Heart left ventricle (tissue), 16 donors: ENCODE data around the gene STAM. TPM values are rescaled to one million over a fixed set of nuclear protein-coding genes. Genes with fewer than 3 reads are reported as not detected.
A peak's percentile ranks its signal among the peaks of the same experiment; 100 is the strongest.

ENCODE experiments used
- ATAC-seq, 4 donors: fragments of 200-7000 bp; cut with Tn5 transposase; one replicate each; pipeline ENCODE4 v1.9.1; 2020 to 2022; ENCODE audit warnings: moderate library complexity in 4 of 4, mild to moderate bottlenecking in 3 of 4, moderate number of reproducible peaks in 1 of 4
- DNase-seq, 5 donors: peaks; one replicate each; pipeline ENCODE4 v3.0.0-alpha.2; 2020
- H3K27ac ChIP-seq, 12 donors: fragments of 200-600 bp; sonication (generic) in 4 of 12; one replicate each; pipeline versions ENCODE4 v1.5.0 to v1.8.0; 2016 to 2022; ENCODE audit warnings: mild to moderate bottlenecking in 2 of 12
- H3K27me3 ChIP-seq, 9 donors: fragments of 200-600 bp; sonication (generic) in 2 of 9; one replicate each; pipeline versions ENCODE4 v1.5.1 to v1.8.0; 2016 to 2022; ENCODE audit warnings: mild to moderate bottlenecking in 3 of 9
- H3K36me3 ChIP-seq, 9 donors: fragments of 200-600 bp; sonication (generic) in 2 of 9; one replicate each; pipeline versions ENCODE4 v1.5.0 to v1.8.0; 2018 to 2022; ENCODE audit warnings: mild to moderate bottlenecking in 2 of 9
- H3K4me1 ChIP-seq, 12 donors: fragments of 200-600 bp; sonication (generic) in 4 of 12; one replicate each; pipeline versions ENCODE4 v1.5.0 to v1.8.0; 2016 to 2022; ENCODE audit warnings: mild to moderate bottlenecking in 3 of 12
- H3K4me3 ChIP-seq, 12 donors: fragments of 200-600 bp; sonication (generic) in 4 of 12; one replicate each; pipeline versions ENCODE4 v1.5.0 to v1.8.0; 2017 to 2022; ENCODE audit warnings: mild to moderate bottlenecking in 9 of 12, moderate library complexity in 4 of 12
- H3K9me3 ChIP-seq, 12 donors: fragments of 200-600 bp; sonication (generic) in 4 of 12; one replicate each; pipeline versions ENCODE4 v1.5.0 to v1.8.0; 2016 to 2022; ENCODE audit warnings: mild to moderate bottlenecking in 1 of 12
- POLR2A ChIP-seq, 2 donors: fragments of 450-650 bp; IDR thresholded peaks; one replicate each; pipeline ENCODE4 v1.6.1; 2017; ENCODE audit warnings: antibody characterized with exemption in 2 of 2, mild to moderate bottlenecking in 2 of 2, moderate library complexity in 2 of 2
- WGBS, 4 donors: extraction: QIAGEN DNeasy Blood & Tissue Kit in 2 of 4; methylation state at CpG; one replicate each; pipeline versions ENCODE4 v1.1.5 to v1.1.7; 2013 to 2018; 5-methylcytosine and 5-hydroxymethylcytosine counted together
- intact Hi-C, 10 donors: fragments of 100-400 bp; cut with DNase I; formaldehyde crosslinking; loops; one replicate each; pipeline versions ENCODE4 v1.11.1 to v1.14.2; 2022
- polyA plus RNA-seq, 2 donors: library from polyadenylated mRNA; stranded (reverse); fragments of 200-250 nt; gene quantifications; one replicate each; pipeline ENCODE4 v1.2.3, GENCODE V29; 2013
- total RNA-seq, 9 donors: library from RNA; depleted of rRNA in 2 of 9; stranded (reverse); fragments of >200 nt in 2 of 9; fragmentation: NEBNext Ultra II Directional in 3 of 9; extraction: Animal tissue kit (Norgen Biotek cat#: 25700) in 3 of 9; gene quantifications; one replicate each; pipeline versions ENCODE4 v1.1.0 to v1.2.4, GENCODE V29; 2016 to 2023
- TF ChIP-seq, protein P1 (sequence below), 12 donors: fragments of 200-600 bp; sonication (generic) in 4 of 12; IDR thresholded peaks; one replicate each; pipeline versions ENCODE4 v1.5.0 to v1.8.0; 2018 to 2022; ENCODE audit warnings: antibody characterized with exemption in 12 of 12, mild to moderate bottlenecking in 5 of 12
- donor health status: ischemic (EF 13 %, LVEDD 7.1; RV severe dilation, severe dysfunction).
- donor health status: healthy with polysubstance abuse.
- donor health status: DM: no; HTN: yes; CAD: no.
- donor health status: DM: no; HTN: no; CAD: no.
- donor health status: ischemic (EF 25% LVEDD 6.9; RV normal size, moderate dysfunction).
- donor health status: ischemic (EF 25% LVEDD 5.7; RV mildly dilated, moderate dysfunction).
- donor health status: healthy.
- donor health status: DM: yes; HTN: yes; CAD: no.
- donor health status: ischemic (EF 35%, LVEDD 5.7; RV mildly dilated, moderate dysfunction).
- donor health status: nonischemic (EF 11% LVEDD 7.7; RV severe dilation, severe dysfunction).
- donor health status: DM: yes; HTN: yes; CAD: no.
- donor health status: PGD.
- donor health status: ischemic (EF 29% LVEDD 5.4; RV normal size, mild dysfunction).
- donor health status: nonischemic (EF 23%, LVEDD 6.1; RV moderate dilation, normal function).

The STAM gene
- total and polyA plus RNA-seq, 11 donors, result 10.9 to 40.0 (median 31.8) TPM

DNA sequence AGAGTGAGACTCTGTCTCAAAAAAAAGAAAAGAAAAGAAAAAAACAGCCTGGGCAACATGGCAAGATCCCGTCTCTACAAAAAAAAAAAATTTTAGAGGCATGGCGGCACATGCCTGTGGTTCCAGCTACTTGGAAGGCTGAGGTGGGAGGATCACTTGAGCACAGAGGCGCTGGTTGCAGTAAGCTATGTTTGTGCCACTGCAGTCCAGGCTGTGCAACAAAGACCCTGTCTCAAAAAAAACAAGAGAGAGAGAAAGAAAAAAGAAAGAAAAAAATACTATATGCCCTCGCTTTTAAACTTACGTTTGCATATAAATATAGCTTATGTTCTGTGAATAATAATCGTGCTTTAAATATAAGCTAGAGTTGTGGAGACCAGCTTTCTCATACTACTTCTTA is 38.0 kb upstream of the STAM start:
- H3K9me3 ChIP-seq, result no peaks in the 10 kb centered on the region
- intact Hi-C loops, result loop anchor here (2.0 to 10.0 kb wide), 8 partner anchors 136 to 631 kb away; no protein-coding TSS in a partner anchor
- ATAC-seq (no peak), DNase-seq (no peak)
- TF ChIP-seq, protein P1, sequence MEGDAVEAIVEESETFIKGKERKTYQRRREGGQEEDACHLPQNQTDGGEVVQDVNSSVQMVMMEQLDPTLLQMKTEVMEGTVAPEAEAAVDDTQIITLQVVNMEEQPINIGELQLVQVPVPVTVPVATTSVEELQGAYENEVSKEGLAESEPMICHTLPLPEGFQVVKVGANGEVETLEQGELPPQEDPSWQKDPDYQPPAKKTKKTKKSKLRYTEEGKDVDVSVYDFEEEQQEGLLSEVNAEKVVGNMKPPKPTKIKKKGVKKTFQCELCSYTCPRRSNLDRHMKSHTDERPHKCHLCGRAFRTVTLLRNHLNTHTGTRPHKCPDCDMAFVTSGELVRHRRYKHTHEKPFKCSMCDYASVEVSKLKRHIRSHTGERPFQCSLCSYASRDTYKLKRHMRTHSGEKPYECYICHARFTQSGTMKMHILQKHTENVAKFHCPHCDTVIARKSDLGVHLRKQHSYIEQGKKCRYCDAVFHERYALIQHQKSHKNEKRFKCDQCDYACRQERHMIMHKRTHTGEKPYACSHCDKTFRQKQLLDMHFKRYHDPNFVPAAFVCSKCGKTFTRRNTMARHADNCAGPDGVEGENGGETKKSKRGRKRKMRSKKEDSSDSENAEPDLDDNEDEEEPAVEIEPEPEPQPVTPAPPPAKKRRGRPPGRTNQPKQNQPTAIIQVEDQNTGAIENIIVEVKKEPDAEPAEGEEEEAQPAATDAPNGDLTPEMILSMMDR (IDR thresholded peaks at IDR 0.05), result no peak
- TF ChIP-seq POLR2A (IDR thresholded peaks at IDR 0.05), result no peak
- peaks cover 0 to 26% (median 0%) of the 10 kb centered on the region in 9 donors for H3K36me3 ChIP-seq
- WGBS, 4 donors, result 78 to 86% (median 79%) methylated on average over 6 of the region's 6 CpGs
- no peak overlapping the region for H3K27ac ChIP-seq
- no peaks in the 10 kb centered on the region for H3K27me3 ChIP-seq
- peaks cover 0 to 29% (median 10%) of the 10 kb centered on the region in 12 donors for H3K4me1 ChIP-seq
- no peak overlapping the region for H3K4me3 ChIP-seq

DNA sequence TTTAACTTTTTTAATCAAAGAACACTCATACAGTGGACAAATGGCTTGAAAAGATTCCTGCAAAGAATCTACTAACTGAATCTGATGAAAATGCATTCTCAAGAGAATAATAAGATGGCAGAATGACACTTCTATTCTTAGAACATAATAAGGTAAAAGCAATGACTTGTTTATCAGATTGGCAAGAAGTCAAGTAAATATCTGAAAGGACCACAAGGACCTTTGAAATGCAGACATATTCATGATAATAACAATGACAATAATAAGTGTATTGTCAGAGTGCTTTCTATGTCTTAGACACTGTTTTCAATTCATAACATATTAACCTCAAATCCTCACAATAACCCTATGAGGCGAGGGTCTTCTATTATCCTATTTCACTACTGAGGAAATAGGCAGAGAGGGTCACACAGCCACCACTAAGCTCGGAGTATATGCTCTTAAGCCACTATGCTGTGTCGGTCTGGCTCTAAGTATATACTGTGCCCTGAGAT is 37.4 kb upstream of the STAM start:
- H3K4me3 ChIP-seq, result no peak overlapping the region
- ATAC-seq, result no peak
- intact Hi-C loops, result loop anchor here (1.0 to 10.0 kb wide), 9 partner anchors 136 to 631 kb away; no protein-coding TSS in a partner anchor
- peaks cover 0 to 24% (median 0%) of the 10 kb centered on the region in 9 donors for H3K36me3 ChIP-seq
- H3K27ac ChIP-seq, result no peak overlapping the region
- WGBS, 4 donors, result 37 to 52% (median 50%) methylated on average over 3 of the region's 3 CpGs
- H3K4me1 ChIP-seq, result peaks cover 0 to 29% (median 10%) of the 10 kb centered on the region in 12 donors
- no peaks in the 10 kb centered on the region for H3K9me3 ChIP-seq
- H3K27me3 ChIP-seq, result no peaks in the 10 kb centered on the region
- TF ChIP-seq, protein P1 (IDR thresholded peaks at IDR 0.05), result no peak
- TF ChIP-seq POLR2A (IDR thresholded peaks at IDR 0.05), result no peak
- DNase-seq, result no peak

DNA sequence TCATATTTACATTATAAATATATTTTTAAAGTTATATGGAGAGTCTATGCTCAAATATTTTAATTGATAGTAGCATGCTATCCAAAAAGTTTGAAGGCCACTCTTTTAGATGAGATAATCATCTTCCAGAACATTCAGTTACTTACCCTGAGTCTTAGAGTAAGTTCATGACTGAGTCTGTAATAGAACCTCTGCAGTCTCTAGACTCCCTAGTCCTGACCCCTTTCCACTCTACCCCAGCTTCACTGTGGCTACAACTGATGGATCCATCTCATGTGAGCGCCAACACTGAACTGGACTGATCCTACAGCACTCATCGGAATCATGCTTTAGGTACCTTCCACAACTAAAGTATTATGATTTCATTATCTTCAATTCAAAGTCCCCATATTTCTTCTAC is 36.9 kb upstream of the STAM start:
- ATAC-seq, result peak in 1 of 4 donors; percentile 43
- no peak overlapping the region for H3K4me3 ChIP-seq
- WGBS, 4 donors, result 57 to 72% (median 66%) methylated on average over 2 of the region's 2 CpGs

DNA sequence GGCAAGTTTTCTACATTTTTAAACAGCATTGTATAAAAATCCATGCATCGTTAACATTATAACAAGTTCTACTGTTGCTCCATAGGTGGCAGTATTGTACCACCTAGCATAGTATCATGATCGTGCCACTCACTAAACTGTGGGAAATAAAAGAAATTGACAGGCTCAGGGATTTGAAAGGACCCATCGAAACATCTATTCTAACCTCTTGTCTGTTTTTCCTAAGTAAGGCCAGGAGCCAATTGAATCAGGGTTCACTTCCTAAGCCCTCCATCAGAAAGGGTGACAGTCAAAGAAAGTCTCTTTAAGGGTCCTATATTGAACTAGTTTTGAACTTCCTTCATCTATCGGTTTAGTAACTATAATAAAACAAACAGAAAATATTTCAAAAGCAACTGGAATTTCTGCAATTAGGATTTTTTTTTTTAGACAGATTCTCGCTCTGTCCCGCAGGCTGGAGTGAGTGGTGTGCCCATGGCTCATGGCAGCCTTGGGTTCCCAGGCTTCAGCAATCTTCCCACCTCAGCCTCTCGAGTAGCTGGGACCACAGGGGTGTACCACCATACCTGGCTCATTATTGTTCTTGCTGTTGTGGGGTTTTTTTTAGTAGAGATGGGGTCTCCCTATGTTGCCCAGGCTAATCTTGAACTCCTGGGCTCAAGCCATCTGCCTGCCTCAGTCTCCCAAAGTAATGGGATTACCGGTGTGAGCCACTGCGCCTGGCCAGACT is 36.2 kb upstream of the STAM start:
- ATAC-seq (peak; percentile 45 to 82 (median 75)), DNase-seq (no peak)
- H3K27me3 ChIP-seq, result no peaks in the 10 kb centered on the region
- intact Hi-C loops, result loop anchor here (1.0 to 10.0 kb wide), 9 partner anchors 135 to 630 kb away; no protein-coding TSS in a partner anchor
- TF ChIP-seq, protein P1 (IDR thresholded peaks at IDR 0.05), result peak; percentile 83 to 95 (median 90)
- no peak for TF ChIP-seq POLR2A (IDR thresholded peaks at IDR 0.05)
- no peaks in the 10 kb centered on the region for H3K9me3 ChIP-seq
- peaks cover 0 to 19% (median 0%) of the 10 kb centered on the region in 9 donors for H3K36me3 ChIP-seq
- H3K4me1 ChIP-seq, result peaks cover 0 to 29% (median 10%) of the 10 kb centered on the region in 12 donors
- no peak overlapping the region for H3K27ac ChIP-seq
- no peak overlapping the region for H3K4me3 ChIP-seq
- 59 to 61% (median 60%) methylated on average over 9 of the region's 9 CpGs for WGBS, 4 donors

More for the DNA sequence above, 36.9 kb upstream of the STAM start:
- TF ChIP-seq, protein P1 (IDR thresholded peaks at IDR 0.05), result no peak
- no peak for TF ChIP-seq POLR2A (IDR thresholded peaks at IDR 0.05)
- Histone ChIP-seq H3K4me1 (peaks cover 0 to 29% (median 10%) of the 10 kb centered on the region in 12 donors), H3K27me3 (no peaks in the 10 kb centered on the region), H3K36me3 (peaks cover 0 to 19% (median 0%) of the 10 kb centered on the region in 9 donors), H3K27ac (no peak overlapping the region), H3K9me3 (no peaks in the 10 kb centered on the region)
- intact Hi-C loops, result loop anchor here (1.0 to 10.0 kb wide), 9 partner anchors 135 to 630 kb away; no protein-coding TSS in a partner anchor
- DNase-seq, result no peak
